ENCODE results near the gene SH3BP5. TPM values are rescaled to one million over a fixed set of nuclear protein-coding genes. Genes with fewer than 3 reads are reported as not detected.

The SH3BP5 gene
- total RNA-seq, 2 experiments from 2014 or later, result 8.9 to 9.4 TPM

- Mint-ChIP-seq H3K27me3 (peaks cover 2% of the 10 kb centered on the region), H3K27ac (no peak overlapping the region), H3K36me3 (ENCODE audit: low read depth) (peaks cover 8% of the 10 kb centered on the region), H3K9me3 (ENCODE audit: low read depth) (no peaks in the 10 kb centered on the region), H3K4me1 (peaks cover 41% of the 10 kb centered on the region), H3K4me3 (no peak overlapping the region)
- intact Hi-C loops (cut with DNase I, micrococcal nuclease), result loop anchor here in 1 of 2 experiments (2.0 kb wide), 1 partner anchor 45 kb away; no protein-coding TSS in a partner anchor
- ChIA-PET POLR2A (interaction anchor here (1.0 to 1.5 kb wide), 2 partner anchors 27 to 50 kb away, joined by 3 to 4 read pairs; no protein-coding TSS in a partner anchor), CTCF (interaction anchor here (0.6 to 8.6 kb wide), 11 partner anchors 9 to 1769 kb away, joined by 3 to 132 read pairs (median 4); partner anchors contain the start of gene CAPN7)
- DNase-seq (no peak), ATAC-seq (no peak)
Observed at GRCh38 chr3:15333956-15334263, 1.5 kb upstream of the SH3BP5 start.

- peaks cover 2% of the 10 kb centered on the region for H3K27me3 Mint-ChIP-seq
- no peak for ATAC-seq
- intact Hi-C loops (cut with DNase I, micrococcal nuclease), result loop anchor here in 1 of 2 experiments (2.0 kb wide), 1 partner anchor 45 kb away; no protein-coding TSS in a partner anchor
- POLR2A ChIA-PET, result interaction anchor here (1.0 to 1.5 kb wide), 3 partner anchors 10 to 50 kb away, joined by 3 to 4 read pairs (median 3); no protein-coding TSS in a partner anchor
- H3K9me3 Mint-ChIP-seq (ENCODE audit: low read depth), result no peaks in the 10 kb centered on the region
- peaks cover 12% of the 10 kb centered on the region for H3K36me3 Mint-ChIP-seq (ENCODE audit: low read depth)
- H3K4me3 Mint-ChIP-seq, result peak overlapping the region; percentile 85
- CTCF ChIA-PET, result interaction anchor here (0.6 to 8.6 kb wide), 24 partner anchors 8 to 464 kb away, joined by 3 to 132 read pairs (median 4); partner anchors contain the start of genes ANKRD28 and CAPN7
- H3K4me1 Mint-ChIP-seq, result peaks cover 45% of the 10 kb centered on the region
- DNase-seq, result no peak
- no peak overlapping the region for H3K27ac Mint-ChIP-seq
Observed at GRCh38 chr3:15333099-15333955, 941 bp upstream of the SH3BP5 start.

- ChIA-PET CTCF (interaction anchor here (0.9 to 8.6 kb wide), 17 partner anchors 11 to 86 kb away, joined by 3 to 132 read pairs (median 4); no protein-coding TSS in a partner anchor), POLR2A (interaction anchor here (0.6 to 1.1 kb wide), 7 partner anchors 9 to 213 kb away, joined by 3 to 7 read pairs (median 3); no protein-coding TSS in a partner anchor)
- ATAC-seq (peak; percentile 39), DNase-seq (peak; percentile 63)
- Mint-ChIP-seq H3K4me3 (peak overlapping the region; percentile 85), H3K27ac (peak overlapping the region; percentile 79), H3K36me3 (ENCODE audit: low read depth) (peaks cover 18% of the 10 kb centered on the region), H3K27me3 (peaks cover 2% of the 10 kb centered on the region), H3K4me1 (peaks cover 57% of the 10 kb centered on the region), H3K9me3 (ENCODE audit: low read depth) (no peaks in the 10 kb centered on the region)
- intact Hi-C loops (cut with DNase I, micrococcal nuclease), result loop anchor here (1.0 to 2.0 kb wide), 8 partner anchors 22 to 126 kb away; partner anchors contain the start of gene CAPN7 (in 1 of the 2)
Observed at GRCh38 chr3:15331606-15332404, 581 bp downstream of the SH3BP5 start.

- peaks cover 2% of the 10 kb centered on the region for H3K27me3 Mint-ChIP-seq
- no peak for ATAC-seq
- ChIA-PET POLR2A (interaction anchor here (0.6 to 0.8 kb wide), 2 partner anchors 11 to 60 kb away, joined by 3 to 7 read pairs; no protein-coding TSS in a partner anchor), CTCF (interaction anchor here (0.7 to 8.6 kb wide), 11 partner anchors 10 to 65 kb away, joined by 3 to 132 read pairs (median 4); no protein-coding TSS in a partner anchor)
- H3K4me3 Mint-ChIP-seq, result peak overlapping the region; percentile 85
- DNase-seq, result no peak
- intact Hi-C loops (cut with DNase I, micrococcal nuclease), result no loop called here
- peaks cover 20% of the 10 kb centered on the region for H3K36me3 Mint-ChIP-seq (ENCODE audit: low read depth)
- H3K4me1 Mint-ChIP-seq, result peaks cover 63% of the 10 kb centered on the region
- peak overlapping the region; percentile 79 for H3K27ac Mint-ChIP-seq
- H3K9me3 Mint-ChIP-seq (ENCODE audit: low read depth), result no peaks in the 10 kb centered on the region
Observed at GRCh38 chr3:15331072-15331605, 1.2 kb downstream of the SH3BP5 start.

- Mint-ChIP-seq H3K36me3 (ENCODE audit: low read depth) (peaks cover 20% of the 10 kb centered on the region), H3K27me3 (peaks cover 2% of the 10 kb centered on the region), H3K27ac (no peak overlapping the region), H3K4me3 (no peak overlapping the region), H3K9me3 (ENCODE audit: low read depth) (no peaks in the 10 kb centered on the region), H3K4me1 (peaks cover 70% of the 10 kb centered on the region)
- intact Hi-C loops (cut with DNase I, micrococcal nuclease), result no loop called here
- POLR2A ChIA-PET, result interaction anchor here (0.7 to 1.5 kb wide), 3 partner anchors 10 to 62 kb away, joined by 4 to 5 read pairs (median 4); no protein-coding TSS in a partner anchor
- ATAC-seq (no peak), DNase-seq (no peak)
- CTCF ChIA-PET, result interaction anchor here (0.9 to 8.6 kb wide), 10 partner anchors 9 to 64 kb away, joined by 3 to 132 read pairs (median 4); no protein-coding TSS in a partner anchor
Observed at GRCh38 chr3:15330031-15330596, 2.3 kb downstream of the SH3BP5 start.

- intact Hi-C loops (cut with DNase I, micrococcal nuclease), result no loop called here
- no peak for ATAC-seq
- Mint-ChIP-seq H3K36me3 (ENCODE audit: low read depth) (peaks cover 20% of the 10 kb centered on the region), H3K9me3 (ENCODE audit: low read depth) (no peaks in the 10 kb centered on the region), H3K27ac (no peak overlapping the region), H3K4me1 (peaks cover 77% of the 10 kb centered on the region), H3K27me3 (peaks cover 2% of the 10 kb centered on the region), H3K4me3 (no peak overlapping the region)
- ChIA-PET CTCF (interaction anchor here (0.6 to 8.6 kb wide), 12 partner anchors 8 to 71 kb away, joined by 3 to 132 read pairs (median 5); no protein-coding TSS in a partner anchor), POLR2A (interaction anchor here (0.5 to 1.5 kb wide), 6 partner anchors 9 to 626 kb away, joined by 3 to 6 read pairs (median 4); no protein-coding TSS in a partner anchor)
- no peak for DNase-seq
Observed at GRCh38 chr3:15329046-15330005, 3.1 kb downstream of the SH3BP5 start.

GRCh38 chr3:15327941-15328340 is 4.4 kb downstream of the SH3BP5 start:
- Mint-ChIP-seq H3K36me3 (ENCODE audit: low read depth) (peaks cover 20% of the 10 kb centered on the region), H3K4me3 (no peak overlapping the region), H3K27ac (no peak overlapping the region), H3K4me1 (peaks cover 76% of the 10 kb centered on the region), H3K27me3 (peaks cover 2% of the 10 kb centered on the region), H3K9me3 (ENCODE audit: low read depth) (no peaks in the 10 kb centered on the region)
- ATAC-seq (peak; percentile 52), DNase-seq (peak; percentile 63)
- ChIA-PET POLR2A (interaction anchor here (0.6 to 1.2 kb wide), 2 partner anchors 34 to 58 kb away, joined by 3 to 8 read pairs; no protein-coding TSS in a partner anchor), CTCF (interaction anchor here (0.6 to 8.6 kb wide), 5 partner anchors 34 to 81 kb away, joined by 3 to 132 read pairs (median 4); no protein-coding TSS in a partner anchor)
- intact Hi-C loops (cut with DNase I, micrococcal nuclease), result no loop called here

- DNase-seq, result no peak
- Mint-ChIP-seq H3K27me3 (peaks cover 2% of the 10 kb centered on the region), H3K4me1 (peaks cover 72% of the 10 kb centered on the region), H3K27ac (no peak overlapping the region), H3K4me3 (no peak overlapping the region), H3K9me3 (ENCODE audit: low read depth) (no peaks in the 10 kb centered on the region), H3K36me3 (ENCODE audit: low read depth) (peaks cover 20% of the 10 kb centered on the region)
- intact Hi-C loops (cut with DNase I, micrococcal nuclease), result no loop called here
- no peak for ATAC-seq
- POLR2A ChIA-PET, result no interaction called here
- CTCF ChIA-PET, result interaction anchor here (0.6 to 1.4 kb wide), 3 partner anchors 15 to 619 kb away, joined by 3 to 7 read pairs (median 4); no protein-coding TSS in a partner anchor
Observed at GRCh38 chr3:15326673-15327072, 5.7 kb downstream of the SH3BP5 start.

GRCh38 chr3:15326037-15326436 is 6.3 kb downstream of the SH3BP5 start:
- ATAC-seq (no peak), DNase-seq (no peak)
- ChIA-PET POLR2A (interaction anchor here (0.6 kb wide), 1 partner anchor 34 kb away, joined by 3 read pairs; no protein-coding TSS in a partner anchor), CTCF (interaction anchor here (0.6 to 2.3 kb wide), 7 partner anchors 8 to 620 kb away, joined by 3 to 7 read pairs (median 4); no protein-coding TSS in a partner anchor)
- Mint-ChIP-seq H3K27me3 (no peaks in the 10 kb centered on the region), H3K36me3 (ENCODE audit: low read depth) (peaks cover 18% of the 10 kb centered on the region), H3K27ac (no peak overlapping the region), H3K9me3 (ENCODE audit: low read depth) (no peaks in the 10 kb centered on the region), H3K4me3 (no peak overlapping the region), H3K4me1 (peaks cover 73% of the 10 kb centered on the region)
- intact Hi-C loops (cut with DNase I, micrococcal nuclease), result no loop called here

Measured in activated CD4-positive, alpha-beta T cell treated with anti-CD3 and anti-CD28 coated beads for 36 hours (primary cell).